Measurements from ENCODE around the gene GRIP1.

DNA sequence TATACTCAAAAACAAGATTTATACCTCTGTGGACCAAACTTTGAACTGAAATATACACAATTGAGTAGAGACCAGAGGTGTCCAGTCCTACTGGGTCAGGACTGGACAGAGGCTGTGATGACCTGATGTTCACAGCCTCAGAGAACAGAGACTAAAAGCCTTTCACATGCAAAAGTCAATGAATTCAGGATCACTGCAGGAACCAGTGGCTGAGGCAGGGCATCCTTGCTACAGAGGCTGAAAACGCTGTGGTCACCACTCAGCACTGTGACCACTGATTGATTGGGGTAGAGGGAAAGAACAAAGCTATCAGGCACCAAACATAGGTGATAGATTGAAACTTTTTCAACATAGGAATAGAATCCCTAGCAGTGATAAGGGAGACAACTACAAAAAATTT is 25.1 kb downstream of the GRIP1 start:
- TF ChIP-seq, protein P1, sequence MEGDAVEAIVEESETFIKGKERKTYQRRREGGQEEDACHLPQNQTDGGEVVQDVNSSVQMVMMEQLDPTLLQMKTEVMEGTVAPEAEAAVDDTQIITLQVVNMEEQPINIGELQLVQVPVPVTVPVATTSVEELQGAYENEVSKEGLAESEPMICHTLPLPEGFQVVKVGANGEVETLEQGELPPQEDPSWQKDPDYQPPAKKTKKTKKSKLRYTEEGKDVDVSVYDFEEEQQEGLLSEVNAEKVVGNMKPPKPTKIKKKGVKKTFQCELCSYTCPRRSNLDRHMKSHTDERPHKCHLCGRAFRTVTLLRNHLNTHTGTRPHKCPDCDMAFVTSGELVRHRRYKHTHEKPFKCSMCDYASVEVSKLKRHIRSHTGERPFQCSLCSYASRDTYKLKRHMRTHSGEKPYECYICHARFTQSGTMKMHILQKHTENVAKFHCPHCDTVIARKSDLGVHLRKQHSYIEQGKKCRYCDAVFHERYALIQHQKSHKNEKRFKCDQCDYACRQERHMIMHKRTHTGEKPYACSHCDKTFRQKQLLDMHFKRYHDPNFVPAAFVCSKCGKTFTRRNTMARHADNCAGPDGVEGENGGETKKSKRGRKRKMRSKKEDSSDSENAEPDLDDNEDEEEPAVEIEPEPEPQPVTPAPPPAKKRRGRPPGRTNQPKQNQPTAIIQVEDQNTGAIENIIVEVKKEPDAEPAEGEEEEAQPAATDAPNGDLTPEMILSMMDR (conservative IDR thresholded peaks at IDR 0.05; ENCODE audit: low read depth, low read length), result no peak
- TF ChIP-seq POLR2A (IDR thresholded peaks at IDR 0.05; ENCODE audit: low read depth, low read length), result no peak
- no peak for TF ChIP-seq RAD21 (IDR thresholded peaks at IDR 0.05; ENCODE audit: low read length)
- no peak for TF ChIP-seq RFX5 (IDR thresholded peaks at IDR 0.05; ENCODE audit: low read depth, low read length)
